SH-SY5Y (cell line): Measurements from ENCODE around the gene TUBGCP3.

Experiments
- GATA2 ChIP-seq: IDR thresholded peaks from 2 replicates; pipeline ENCODE4 v1.6.1; 2011; ENCODE audit warnings: mild to moderate bottlenecking, low read depth, low read length
- GATA3 ChIP-seq: IDR thresholded peaks from 2 replicates; pipeline ENCODE4 v1.6.1; 2011; ENCODE audit warnings: low read depth, mild to moderate bottlenecking, low read length, moderate library complexity

TUBGCP3 gene

DNA sequence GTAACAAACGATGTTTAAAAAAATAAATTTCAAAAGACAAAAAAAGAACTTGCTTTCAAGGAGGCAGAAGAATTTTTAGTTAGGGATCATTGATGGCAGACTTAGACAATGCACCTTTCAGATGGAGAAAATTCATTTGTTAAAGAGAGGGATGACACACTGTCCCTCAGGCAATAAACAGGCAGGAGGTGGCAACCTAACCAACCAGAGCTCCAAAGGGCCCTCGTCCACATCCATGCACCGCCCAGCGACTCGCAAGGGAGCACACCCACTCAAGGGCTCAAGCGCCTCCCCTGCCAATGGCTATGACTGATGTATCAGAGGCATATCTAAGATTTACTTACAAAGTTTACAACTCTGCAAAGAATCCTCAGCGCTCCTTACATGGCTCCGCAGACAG is 81.9 kb downstream of the TUBGCP3 start:
- no peak for TF ChIP-seq GATA2
- TF ChIP-seq GATA3 = no peak

DNA sequence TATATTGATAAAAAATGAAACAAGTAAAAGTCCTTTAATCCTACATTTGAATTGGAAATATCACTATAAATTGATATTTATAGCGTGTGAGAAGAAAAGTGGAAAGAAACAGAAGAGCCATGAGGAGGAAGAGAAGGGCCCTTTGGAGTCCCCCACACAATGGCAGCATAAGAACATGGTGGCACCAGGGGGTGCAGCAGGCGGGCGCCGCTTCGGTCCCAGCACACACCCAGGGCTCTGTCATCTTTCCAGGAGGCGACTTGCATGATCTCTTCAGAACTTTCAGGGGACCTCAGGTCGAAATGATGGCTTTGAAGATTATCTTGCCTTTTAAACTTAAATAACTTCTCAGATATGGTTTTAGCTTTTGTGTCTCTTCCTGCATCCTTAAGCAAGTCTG is 91.8 kb downstream of the TUBGCP3 start:
- TF ChIP-seq GATA2 = no peak
- no peak for TF ChIP-seq GATA3

DNA sequence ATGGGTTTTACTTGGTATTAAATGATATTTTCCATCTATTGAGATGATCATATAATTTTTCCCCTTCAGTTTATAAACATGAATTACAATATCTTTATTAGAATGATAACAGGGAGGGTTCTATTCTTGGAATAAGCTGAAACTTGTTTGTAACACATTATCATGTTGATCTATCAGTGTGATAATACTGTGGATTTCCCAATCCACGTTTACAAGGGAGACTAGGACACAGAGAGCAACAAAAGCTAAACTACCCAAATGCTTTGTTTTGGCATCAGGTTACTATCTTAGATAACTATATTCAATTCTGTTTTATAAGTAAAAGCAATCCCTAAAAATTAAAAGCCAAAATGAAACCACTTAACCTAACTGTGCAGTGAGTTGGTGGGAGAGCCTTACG is 92.5 kb downstream of the TUBGCP3 start:
- TF ChIP-seq GATA3 (no peak), GATA2 (no peak)

DNA sequence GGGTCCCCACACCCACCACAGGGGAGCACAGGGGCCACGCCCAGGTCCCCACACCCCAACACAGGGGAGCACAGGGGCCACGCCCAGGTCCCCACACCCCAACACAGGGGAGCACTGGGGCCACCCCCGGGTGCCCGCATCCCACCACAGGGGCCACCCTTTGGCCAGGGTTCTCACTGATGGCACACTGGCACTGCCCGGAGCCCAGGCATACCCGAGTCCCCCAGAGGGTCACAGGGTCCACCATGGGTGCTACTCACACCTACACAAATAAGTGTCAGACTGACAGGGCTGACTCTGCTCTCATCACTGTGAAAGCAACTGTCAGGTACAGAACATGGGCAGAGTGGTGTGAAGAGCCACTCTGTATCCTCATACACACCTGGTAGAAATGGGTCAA is 98.8 kb downstream of the TUBGCP3 start:
- TF ChIP-seq GATA3 (no peak), GATA2 (no peak)

DNA sequence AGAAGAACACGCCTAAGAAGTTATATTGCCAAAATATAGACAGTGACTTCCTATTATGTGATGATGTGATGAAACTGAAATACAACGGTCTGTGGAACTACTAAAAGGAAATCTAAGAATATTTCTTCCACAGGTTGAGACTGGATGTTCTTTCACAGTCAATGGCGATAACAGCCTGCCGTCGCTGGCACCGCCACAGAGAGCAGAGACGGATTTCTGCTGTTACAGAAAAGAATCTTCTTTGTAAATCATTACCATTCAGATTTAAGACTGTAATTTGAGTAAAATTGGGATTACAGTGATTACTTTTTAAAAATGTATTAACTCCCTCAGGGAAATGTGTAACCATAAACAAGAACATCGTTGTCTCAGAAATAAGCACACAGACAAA is 100.8 kb downstream of the TUBGCP3 start:
- TF ChIP-seq GATA3 = no peak
- TF ChIP-seq GATA2 = no peak

DNA sequence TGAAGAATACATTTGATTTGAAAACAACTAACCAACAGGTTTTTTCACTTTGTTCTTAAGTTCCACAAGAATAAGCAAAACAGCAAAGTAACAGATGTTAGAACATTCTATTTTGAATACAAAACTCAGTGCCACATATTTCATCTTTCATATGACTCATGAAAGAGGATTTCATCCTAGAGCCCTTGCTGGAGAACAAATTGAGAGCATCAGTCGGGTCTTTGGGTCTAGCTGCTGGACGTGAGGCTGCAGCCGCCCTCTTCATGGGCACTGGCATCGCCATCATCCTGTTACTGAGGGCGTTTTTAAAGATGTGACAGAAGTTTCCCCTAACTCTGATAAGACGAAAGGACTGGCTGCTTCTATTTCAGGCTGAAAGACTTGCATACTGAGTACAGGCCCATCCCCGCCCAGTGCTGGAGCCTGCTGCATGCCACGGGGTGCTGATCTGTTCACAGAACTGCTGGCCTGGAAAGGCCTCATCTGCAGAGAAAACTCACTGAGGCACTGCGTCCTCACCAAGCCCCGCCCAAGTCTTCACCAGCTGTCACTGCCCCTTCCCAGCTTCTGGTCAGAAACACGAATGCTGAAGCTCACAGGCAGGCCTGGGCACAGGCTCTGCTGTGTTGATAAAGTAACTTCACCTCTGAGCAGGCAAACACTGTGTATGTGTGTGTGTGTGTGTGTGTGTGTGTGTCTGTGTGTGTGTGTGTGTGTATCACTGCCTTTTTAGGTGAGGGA is 101.4 kb downstream of the TUBGCP3 start:
- TF ChIP-seq GATA2 (no peak), GATA3 (no peak)

DNA sequence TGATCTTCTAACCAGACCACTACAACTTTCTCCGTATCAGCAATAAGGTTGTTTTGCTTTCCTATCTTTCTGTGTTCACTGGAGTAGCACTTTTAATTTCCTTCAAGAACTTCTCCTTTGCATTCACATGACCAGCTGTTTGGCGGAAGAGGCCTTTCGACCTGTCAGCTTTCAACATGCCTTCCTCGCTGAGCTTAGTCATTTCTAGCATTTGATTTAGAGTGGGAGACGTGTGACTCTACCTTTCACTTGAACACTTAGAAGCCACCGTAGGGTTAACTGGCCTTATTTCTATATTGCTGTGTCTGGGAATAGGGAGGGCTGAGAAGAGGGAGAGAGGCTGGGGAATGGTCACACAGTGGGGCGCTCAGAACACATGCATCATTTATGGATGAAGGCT is 104.7 kb downstream of the TUBGCP3 start:
- TF ChIP-seq GATA2 = no peak
- TF ChIP-seq GATA3 = no peak

DNA sequence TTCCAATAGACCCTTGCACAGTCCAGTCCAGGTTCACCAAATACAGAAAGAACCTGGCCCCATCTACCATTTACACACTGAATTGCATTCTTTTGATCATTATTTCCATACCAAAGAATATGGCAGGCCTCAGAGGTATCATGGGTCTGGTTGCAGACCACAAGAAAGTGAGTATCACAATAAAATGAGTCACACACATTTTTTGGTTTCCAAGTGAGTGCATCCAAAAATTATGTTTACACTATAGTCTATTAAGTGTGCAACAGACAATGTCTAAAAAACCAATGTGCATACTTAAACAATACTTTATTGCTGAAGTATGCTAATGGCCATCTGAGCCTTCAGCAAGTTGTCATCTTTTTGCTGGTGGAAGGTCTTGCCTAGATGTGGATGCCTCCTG is 106.5 kb downstream of the TUBGCP3 start:
- TF ChIP-seq GATA2 (no peak), GATA3 (no peak)

DNA sequence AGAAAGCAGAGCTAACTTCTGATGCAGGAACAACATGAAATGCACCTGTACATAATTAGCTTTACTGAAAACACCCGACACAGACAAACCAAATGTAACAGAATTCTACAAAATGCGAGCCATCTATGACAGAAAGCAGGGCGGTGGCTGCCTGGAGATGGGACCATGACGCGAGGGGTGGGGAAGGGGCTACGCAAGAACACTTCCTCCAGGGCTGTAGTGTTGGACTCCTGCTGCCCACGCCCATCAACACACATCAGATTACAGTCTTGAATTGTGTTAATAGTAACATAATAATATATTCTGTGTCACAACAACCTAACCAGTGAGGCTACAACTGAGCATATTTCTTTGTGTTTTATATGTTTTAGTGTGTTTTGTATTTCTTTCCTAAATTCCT is 108.6 kb downstream of the TUBGCP3 start:
- TF ChIP-seq GATA3 (no peak), GATA2 (no peak)

DNA sequence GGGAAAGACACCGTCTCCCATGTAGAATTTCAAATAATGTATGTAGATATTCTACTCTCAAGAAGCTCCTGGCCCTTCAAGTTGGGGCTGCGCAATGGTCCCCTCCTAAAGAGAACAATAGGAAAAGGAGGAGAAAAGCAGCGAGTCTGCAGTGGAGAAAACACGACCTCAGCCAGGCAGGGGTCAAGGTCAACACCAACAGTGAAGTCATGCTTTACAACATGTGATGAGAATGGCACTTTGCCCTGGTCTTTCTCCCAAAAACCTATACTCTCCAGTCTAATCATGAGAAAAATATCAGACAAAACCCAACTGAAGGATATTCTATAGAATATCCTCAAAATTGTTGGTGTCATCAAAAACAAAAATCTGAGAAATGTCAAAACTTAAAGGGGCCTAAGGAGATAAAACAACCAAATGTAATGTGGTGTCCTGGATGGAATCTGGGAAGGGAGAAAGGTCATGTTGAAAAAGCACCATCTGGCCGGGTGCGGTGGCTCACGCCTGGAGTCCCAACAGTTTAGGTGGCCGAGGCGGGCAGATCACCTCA is 110.8 kb downstream of the TUBGCP3 start:
- no peak for TF ChIP-seq GATA2
- no peak for TF ChIP-seq GATA3

DNA sequence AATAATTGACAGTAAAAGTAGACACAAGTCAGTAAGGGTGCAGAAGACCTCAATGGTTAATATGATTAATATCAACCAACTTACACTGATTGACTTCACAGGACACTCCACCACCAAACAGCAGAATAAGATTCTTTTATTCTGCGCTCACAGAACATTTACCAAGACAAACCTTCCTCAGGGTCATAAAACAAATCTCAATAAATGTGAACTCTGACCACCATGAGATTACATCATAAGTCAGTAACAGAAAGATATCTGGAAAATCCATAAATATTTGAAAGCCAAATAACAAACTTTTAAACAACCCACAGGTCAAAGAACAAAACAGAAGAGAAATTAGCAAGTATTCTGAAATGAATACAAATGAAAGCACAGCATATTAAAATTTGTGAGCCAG is 112.1 kb downstream of the TUBGCP3 start:
- TF ChIP-seq GATA2 (no peak), GATA3 (no peak)

DNA sequence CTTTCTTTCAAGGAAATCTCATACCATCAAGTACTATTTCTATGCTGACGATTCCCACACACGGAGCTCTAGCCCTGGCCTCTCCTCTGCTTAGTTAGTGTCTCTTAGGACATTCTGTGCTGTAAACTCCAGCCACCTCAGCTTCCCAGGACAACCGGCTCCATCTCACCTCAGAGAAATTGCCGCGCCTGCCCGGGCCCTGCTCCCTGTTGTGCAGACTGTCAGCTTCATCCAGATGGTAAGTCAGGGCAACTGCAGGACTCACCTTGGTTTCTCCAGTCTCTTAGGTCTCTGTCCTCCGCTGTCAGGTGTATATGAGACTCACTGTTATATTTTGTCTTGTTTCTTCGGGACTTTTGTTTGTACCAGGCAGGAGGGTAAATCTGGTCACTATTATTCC is 113.1 kb downstream of the TUBGCP3 start:
- TF ChIP-seq GATA3 (no peak), GATA2 (no peak)

DNA sequence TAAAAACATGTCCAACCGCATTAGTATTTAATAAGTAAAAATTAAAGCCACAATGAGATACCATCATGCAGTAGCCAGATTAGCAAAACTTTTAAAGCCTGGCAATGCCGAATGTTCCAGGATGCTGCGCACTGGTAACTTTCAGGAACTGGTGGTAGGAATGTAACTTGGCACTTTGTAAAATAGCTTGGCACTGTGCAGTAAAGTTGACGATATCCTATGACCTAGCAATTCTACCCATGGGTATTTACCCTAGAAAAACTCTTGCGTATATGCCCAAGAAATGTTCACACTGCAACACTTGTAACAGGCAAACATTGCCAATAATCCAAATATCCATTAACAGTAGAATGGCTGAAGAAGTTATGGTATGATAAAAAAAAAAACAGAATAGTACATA is 114.1 kb downstream of the TUBGCP3 start:
- TF ChIP-seq GATA3 (no peak), GATA2 (no peak)

DNA sequence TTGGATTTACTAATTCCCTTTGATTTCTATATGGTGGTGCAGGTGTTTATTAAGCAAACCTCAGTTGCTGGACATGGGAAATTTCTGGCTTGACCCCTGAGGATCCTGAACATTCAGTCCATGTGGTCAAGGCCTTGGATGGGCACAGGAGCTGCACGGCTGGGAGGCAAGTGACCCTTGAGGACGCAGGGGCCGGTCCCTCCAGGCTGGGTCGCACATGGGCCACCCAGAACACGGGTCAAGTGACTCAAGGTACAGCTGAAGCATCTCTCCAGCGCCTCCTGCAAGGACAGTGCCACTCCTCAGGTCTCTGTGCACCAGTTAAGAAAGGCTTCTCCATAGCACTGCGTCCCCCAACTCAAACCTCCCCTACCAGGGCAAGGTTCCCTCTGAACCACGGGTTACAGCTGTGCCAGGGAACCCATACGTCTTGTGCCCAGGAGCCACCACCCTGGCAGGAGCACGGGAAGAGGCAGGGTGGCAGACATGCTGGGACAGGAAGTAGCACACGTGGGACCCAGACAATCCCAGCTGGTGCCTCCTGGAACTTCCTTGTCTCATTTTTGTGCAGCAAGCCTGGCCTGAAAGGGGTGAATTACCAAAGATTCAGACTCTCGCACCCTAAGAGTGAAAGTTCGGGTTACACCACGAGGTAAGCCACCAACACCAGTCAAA is 118.7 kb downstream of the TUBGCP3 start:
- no peak for TF ChIP-seq GATA3
- TF ChIP-seq GATA2 = no peak

DNA sequence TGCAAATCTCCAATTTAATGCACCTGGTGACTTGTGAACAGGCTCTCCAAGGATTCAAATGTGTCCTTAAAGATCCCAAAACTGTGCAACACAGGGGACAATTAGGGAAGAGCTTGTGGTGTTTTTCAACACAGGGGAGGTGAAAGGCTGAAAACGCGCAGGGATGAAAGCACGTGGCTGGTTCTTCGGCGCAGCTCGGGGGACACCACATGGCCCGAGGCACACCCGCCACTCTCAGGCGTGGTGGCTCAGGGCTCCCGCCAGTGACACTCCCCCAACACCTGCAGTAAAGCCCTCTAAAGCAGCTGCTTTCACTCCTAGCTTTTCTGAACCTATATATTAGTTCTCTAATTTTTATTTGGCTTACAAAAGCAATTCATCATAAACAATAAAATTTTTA is 119.9 kb downstream of the TUBGCP3 start:
- no peak for TF ChIP-seq GATA2
- no peak for TF ChIP-seq GATA3

DNA sequence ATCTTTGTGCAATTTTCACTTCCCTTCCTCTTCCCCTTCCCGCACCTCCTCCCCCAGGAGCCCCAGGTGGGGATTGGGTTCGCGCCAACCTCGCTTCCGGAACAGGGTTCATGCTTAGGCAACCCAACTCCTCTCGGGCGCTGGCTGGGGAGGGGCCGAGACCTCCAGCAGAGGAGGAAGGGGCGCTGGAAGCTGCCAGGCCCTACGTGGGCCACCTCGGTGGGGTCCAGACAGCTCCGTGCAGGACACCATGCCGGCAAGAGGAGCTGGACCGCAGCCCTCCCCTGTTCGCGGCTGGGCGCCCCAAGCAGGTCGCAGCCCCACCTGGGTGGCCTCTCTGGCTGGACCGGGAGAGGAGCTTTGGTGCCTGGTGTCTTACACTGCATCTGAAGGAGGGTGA is 120.7 kb downstream of the TUBGCP3 start:
- TF ChIP-seq GATA2 (no peak), GATA3 (no peak)
